MM.1S (cell line): ENCODE data around the gene CCDC83.

Source experiments
- DNase-seq: peaks from one replicate; pipeline ENCODE4 v3.0.0-alpha.2; 2015
- H2AFZ ChIP-seq: fragments of 300-600 bp; sonication (generic); 2 replicates; pipeline ENCODE4 v1.6.0; 2016; ENCODE audit warnings: antibody characterized with exemption, low read length
- H3F3A ChIP-seq: fragments of 300-600 bp; sonication (generic); 2 replicates; pipeline ENCODE4 v1.6.1; 2016; ENCODE audit warnings: mild to moderate bottlenecking, antibody characterized with exemption, low read length, moderate library complexity, mixed read lengths; ENCODE audit not compliant: insufficient read depth
- H3K27ac ChIP-seq: fragments of 300-600 bp; sonication (generic); 2 replicates; pipeline ENCODE4 v1.5.1; 2016; ENCODE audit warnings: mild to moderate bottlenecking, low read length
- H3K27me3 ChIP-seq: fragments of 300-600 bp; sonication (generic); replicated peaks from 2 replicates; pipeline ENCODE4 v1.6.0; 2016; ENCODE audit warnings: low read length; ENCODE audit not compliant: insufficient read depth
- H3K36me3 ChIP-seq: fragments of 300-600 bp; sonication (generic); replicated peaks from 2 replicates; pipeline ENCODE4 v1.6.1; 2016; ENCODE audit warnings: mild to moderate bottlenecking, low read length, mixed read lengths; ENCODE audit not compliant: insufficient read depth
- H3K4me1 ChIP-seq: fragments of 300-600 bp; sonication (generic); 2 replicates; pipeline ENCODE4 v1.6.1; 2016; ENCODE audit warnings: low read length, mixed read lengths
- H3K4me2 ChIP-seq: fragments of 300-600 bp; sonication (generic); 2 replicates; pipeline ENCODE4 v1.6.0; 2016; ENCODE audit warnings: low read depth, low read length
- H3K4me3 ChIP-seq: fragments of 300-600 bp; sonication (generic); 2 replicates; pipeline ENCODE4 v1.5.1; 2016; ENCODE audit warnings: low read length, mixed read lengths
- H3K79me2 ChIP-seq: fragments of 300-600 bp; sonication (generic); 2 replicates; pipeline ENCODE4 v1.6.1; 2016; ENCODE audit warnings: mixed run types, low read length, mixed read lengths
- H3K9ac ChIP-seq: fragments of 300-600 bp; sonication (generic); 2 replicates; pipeline ENCODE4 v1.6.1; 2016; ENCODE audit warnings: low read length, mixed read lengths
- H3K9me2 ChIP-seq: fragments of 300-600 bp; sonication (generic); replicated peaks from 2 replicates; pipeline ENCODE4 v1.6.1; 2016; ENCODE audit warnings: mild to moderate bottlenecking, low read length, mixed read lengths; ENCODE audit not compliant: insufficient read depth
- H3K9me3 ChIP-seq: fragments of 300-600 bp; sonication (generic); replicated peaks from 2 replicates; pipeline ENCODE4 v1.6.1; 2016; ENCODE audit warnings: mild to moderate bottlenecking, low read length, mixed read lengths; ENCODE audit not compliant: insufficient read depth
- H4K20me1 ChIP-seq: fragments of 300-600 bp; sonication (generic); 2 replicates; pipeline ENCODE4 v1.6.1; 2016; ENCODE audit warnings: mild to moderate bottlenecking, low read length, moderate library complexity, mixed read lengths; ENCODE audit not compliant: insufficient read depth
- EZH2 ChIP-seq: fragments of 300-600 bp; sonication (generic); optimal IDR thresholded peaks from 2 replicates; pipeline ENCODE3; 2017; ENCODE audit warnings: low read depth, mild to moderate bottlenecking, antibody characterized with exemption, low read length, mixed read lengths
- EZH2phosphoT487 ChIP-seq: fragments of 300-600 bp; sonication (generic); IDR thresholded peaks from 2 replicates; pipeline ENCODE4 v1.6.1; 2018; ENCODE audit warnings: antibody characterized with exemption, low read length
- TF ChIP-seq, protein P1 (sequence below): fragments of 300-600 bp; sonication (generic); IDR thresholded peaks from 2 replicates; pipeline ENCODE4 v1.5.1; 2016; ENCODE audit warnings: antibody characterized with exemption, low read length, mixed read lengths

The CCDC83 gene

DNA sequence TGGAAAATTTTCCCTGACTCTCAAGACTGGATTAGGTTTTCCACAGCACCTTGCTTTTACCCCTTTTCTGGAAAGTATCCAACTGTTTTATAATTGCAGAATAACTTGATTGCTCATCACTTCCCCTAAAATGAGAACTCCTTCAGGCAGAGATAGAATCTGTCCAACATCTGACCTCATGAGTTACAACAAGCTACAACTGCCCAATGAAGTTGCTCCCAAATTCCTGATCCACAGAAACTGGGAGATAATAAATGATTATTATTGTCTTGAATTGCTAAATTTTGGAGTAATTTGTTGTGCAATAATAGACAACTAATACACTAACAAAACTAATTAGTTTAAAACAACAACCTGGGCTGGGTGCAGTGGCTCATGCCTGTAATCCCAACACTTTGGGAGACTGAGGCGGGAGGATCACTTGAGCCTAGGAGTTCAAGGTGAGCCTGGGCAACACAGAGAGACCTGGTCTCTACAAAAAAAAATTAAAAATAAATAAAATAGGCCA lies 10.0 kb upstream of the CCDC83 start:
- TF ChIP-seq, protein P1, sequence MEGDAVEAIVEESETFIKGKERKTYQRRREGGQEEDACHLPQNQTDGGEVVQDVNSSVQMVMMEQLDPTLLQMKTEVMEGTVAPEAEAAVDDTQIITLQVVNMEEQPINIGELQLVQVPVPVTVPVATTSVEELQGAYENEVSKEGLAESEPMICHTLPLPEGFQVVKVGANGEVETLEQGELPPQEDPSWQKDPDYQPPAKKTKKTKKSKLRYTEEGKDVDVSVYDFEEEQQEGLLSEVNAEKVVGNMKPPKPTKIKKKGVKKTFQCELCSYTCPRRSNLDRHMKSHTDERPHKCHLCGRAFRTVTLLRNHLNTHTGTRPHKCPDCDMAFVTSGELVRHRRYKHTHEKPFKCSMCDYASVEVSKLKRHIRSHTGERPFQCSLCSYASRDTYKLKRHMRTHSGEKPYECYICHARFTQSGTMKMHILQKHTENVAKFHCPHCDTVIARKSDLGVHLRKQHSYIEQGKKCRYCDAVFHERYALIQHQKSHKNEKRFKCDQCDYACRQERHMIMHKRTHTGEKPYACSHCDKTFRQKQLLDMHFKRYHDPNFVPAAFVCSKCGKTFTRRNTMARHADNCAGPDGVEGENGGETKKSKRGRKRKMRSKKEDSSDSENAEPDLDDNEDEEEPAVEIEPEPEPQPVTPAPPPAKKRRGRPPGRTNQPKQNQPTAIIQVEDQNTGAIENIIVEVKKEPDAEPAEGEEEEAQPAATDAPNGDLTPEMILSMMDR, result no peak
- no peak for TF ChIP-seq EZH2phosphoT487
- TF ChIP-seq EZH2, result no peak
- no peak overlapping the region for H3K4me3 ChIP-seq
- H3K9me2 ChIP-seq, result no peaks in the 10 kb centered on the region
- no peaks in the 10 kb centered on the region for H3K27me3 ChIP-seq
- H4K20me1 ChIP-seq, result no peaks in the 10 kb centered on the region
- no peak overlapping the region for H3K4me2 ChIP-seq
- H3K4me1 ChIP-seq, result no peaks in the 10 kb centered on the region
- no peak overlapping the region for H3K9ac ChIP-seq
- H2AFZ ChIP-seq, result no peak overlapping the region
- no peaks in the 10 kb centered on the region for H3K36me3 ChIP-seq
- H3F3A ChIP-seq, result no peaks in the 10 kb centered on the region
- H3K9me3 ChIP-seq, result no peaks in the 10 kb centered on the region
- no peak overlapping the region for H3K27ac ChIP-seq
- H3K79me2 ChIP-seq, result no peaks in the 10 kb centered on the region
- no peak for DNase-seq

- no peaks in the 10 kb centered on the region for H3K4me1 ChIP-seq
- DNase-seq, result no peak
- no peak overlapping the region for H3K9ac ChIP-seq
- TF ChIP-seq, protein P1, result no peak
- no peak for TF ChIP-seq EZH2phosphoT487
- no peak for TF ChIP-seq EZH2
- H2AFZ ChIP-seq, result no peak overlapping the region
- H3F3A ChIP-seq, result no peaks in the 10 kb centered on the region
- H3K79me2 ChIP-seq, result no peaks in the 10 kb centered on the region
- H3K36me3 ChIP-seq, result no peaks in the 10 kb centered on the region
- H3K9me3 ChIP-seq, result no peaks in the 10 kb centered on the region
- H3K9me2 ChIP-seq, result no peaks in the 10 kb centered on the region
- H3K27me3 ChIP-seq, result no peaks in the 10 kb centered on the region
- no peak overlapping the region for H3K27ac ChIP-seq
- H4K20me1 ChIP-seq, result no peaks in the 10 kb centered on the region
- no peak overlapping the region for H3K4me2 ChIP-seq
- no peak overlapping the region for H3K4me3 ChIP-seq
These were observed 7.7 kb upstream of the CCDC83 start for GRCh38 chr11:85847436-85847835.

- H3K36me3 ChIP-seq, result no peaks in the 10 kb centered on the region
- H4K20me1 ChIP-seq, result no peaks in the 10 kb centered on the region
- no peaks in the 10 kb centered on the region for H3K27me3 ChIP-seq
- H3K9me3 ChIP-seq, result no peaks in the 10 kb centered on the region
- TF ChIP-seq EZH2phosphoT487, result no peak
- TF ChIP-seq, protein P1, result no peak
- no peak for TF ChIP-seq EZH2
- H2AFZ ChIP-seq, result no peak overlapping the region
- no peaks in the 10 kb centered on the region for H3K79me2 ChIP-seq
- H3K27ac ChIP-seq, result no peak overlapping the region
- no peaks in the 10 kb centered on the region for H3K4me1 ChIP-seq
- no peak for DNase-seq
- H3F3A ChIP-seq, result no peaks in the 10 kb centered on the region
- no peak overlapping the region for H3K9ac ChIP-seq
- H3K9me2 ChIP-seq, result no peaks in the 10 kb centered on the region
- no peak overlapping the region for H3K4me3 ChIP-seq
- H3K4me2 ChIP-seq, result no peak overlapping the region
These were observed 7.2 kb upstream of the CCDC83 start for GRCh38 chr11:85848006-85848405.
